IMR-90 (cell line): ENCODE measurements around the gene GALNT4. TPM values are rescaled to one million over a fixed set of nuclear protein-coding genes. Genes with fewer than 3 reads are reported as not detected.

Experiments
- ATAC-seq: fragments of 200-7000 bp; cut with Tn5 transposase; 2 replicates; pipeline ENCODE4 v1.9.1; 2020; ENCODE audit warnings: low read depth, mild to moderate bottlenecking, moderate library complexity
- BruUV-seq: library from RNA; stranded (reverse); fragments of 400-500 nt; replicated peaks from 2 replicates; lab custom pipeline; 2021; lab: Mats Ljungman, UMichigan
- CTCF ChIA-PET: fragments of 300-600 bp; formaldehyde crosslinking; extraction: SDS; loops from one replicate; lab custom pipeline; 2021; ENCODE audit warnings: antibody characterized with exemption; lab: Yijun Ruan, JAX
- POLR2A ChIA-PET: fragments of 300-600 bp; sonication (Branson Sonifier 250); formaldehyde crosslinking; loops from one replicate; lab custom pipeline; 2022; ENCODE audit warnings: antibody characterized with exemption; ENCODE audit not compliant: unreplicated experiment; lab: Charles Lee
- DNase-seq: peaks from one replicate; pipeline ENCODE4 v3.0.0; 2013
- H2AFZ ChIP-seq: replicated peaks from 2 replicates; pipeline ENCODE3; 2013; ENCODE audit warnings: low read length, mild to moderate bottlenecking; ENCODE audit not compliant: poor library complexity
- H2AK5ac ChIP-seq: 2 replicates; pipeline ENCODE4 v1.6.1; 2013; ENCODE audit warnings: low read depth, low read length, inconsistent platforms
- H2AK9ac ChIP-seq: replicated peaks from 2 replicates; pipeline ENCODE3; 2013; ENCODE audit warnings: mild to moderate bottlenecking, low read depth, low read length, moderate library complexity; ENCODE audit not compliant: poor library complexity
- H2BK120ac ChIP-seq: 2 replicates; pipeline ENCODE4 v1.6.1; 2013; ENCODE audit warnings: low read depth, low read length, inconsistent platforms
- H2BK15ac ChIP-seq: 3 replicates; pipeline ENCODE4 v1.6.1; 2013; ENCODE audit warnings: low read depth, low read length, inconsistent platforms
- H2BK20ac ChIP-seq: 2 replicates; pipeline ENCODE4 v1.6.1; 2013; ENCODE audit warnings: low read depth, mild to moderate bottlenecking, inconsistent platforms, low read length, moderate library complexity
- H2BK5ac ChIP-seq: 2 replicates; pipeline ENCODE4 v1.6.1; 2013; ENCODE audit warnings: mild to moderate bottlenecking, low read depth, low read length, inconsistent platforms; ENCODE audit not compliant: poor library complexity, severe bottlenecking
- H3K14ac ChIP-seq: replicated peaks from 2 replicates; pipeline ENCODE4 v1.6.1; 2013; ENCODE audit warnings: low read depth, low read length, inconsistent platforms
- H3K18ac ChIP-seq: 2 replicates; pipeline ENCODE4 v1.6.1; 2013; ENCODE audit warnings: low read depth, low read length, control low read depth
- H3K23ac ChIP-seq: 2 replicates; pipeline ENCODE4 v1.6.1; 2013; ENCODE audit warnings: low read depth, low read length, inconsistent platforms
- H3K27ac ChIP-seq: 2 replicates; pipeline ENCODE4 v1.5.1; 2013; ENCODE audit warnings: mild to moderate bottlenecking, control low read depth, low read length; ENCODE audit not compliant: insufficient read depth
- H3K27me3 ChIP-seq: 2 replicates; pipeline ENCODE4 v1.6.1; 2013; ENCODE audit warnings: low read length; ENCODE audit not compliant: control insufficient read depth, insufficient read depth
- H3K36me3 ChIP-seq: 2 replicates; pipeline ENCODE4 v1.6.1; 2013; ENCODE audit warnings: low read length, mixed read lengths; ENCODE audit not compliant: control insufficient read depth, insufficient read depth
- H3K4ac ChIP-seq: 2 replicates; pipeline ENCODE4 v1.6.1; 2013; ENCODE audit warnings: low read depth, low read length, inconsistent platforms
- H3K4me1 ChIP-seq: 2 replicates; pipeline ENCODE4 v1.6.1; 2013; ENCODE audit warnings: low read length, mixed read lengths; ENCODE audit not compliant: control insufficient read depth, insufficient read depth
- H3K4me2 ChIP-seq: 2 replicates; pipeline ENCODE4 v1.6.1; 2013; ENCODE audit warnings: low read depth, mild to moderate bottlenecking, control low read depth, low read length, moderate library complexity
- H3K4me3 ChIP-seq: 2 replicates; pipeline ENCODE4 v1.5.1; 2013; ENCODE audit warnings: low read depth, mild to moderate bottlenecking, control low read depth, low read length, moderate library complexity; ENCODE audit not compliant: insufficient read depth
- H3K56ac ChIP-seq: 2 replicates; pipeline ENCODE4 v1.6.1; 2013; ENCODE audit warnings: low read length, inconsistent platforms; ENCODE audit not compliant: insufficient read depth; ENCODE audit errors: extremely low read depth
- H3K79me1 ChIP-seq, 2 experiments: 2 replicates each; pipeline ENCODE4 v1.6.1; 2013; ENCODE audit warnings: low read length in 2 of 2, inconsistent platforms in 1 of 2, low read depth in 1 of 2
- H3K9ac ChIP-seq: 2 replicates; pipeline ENCODE4 v1.6.1; 2013; ENCODE audit warnings: low read depth, low read length, control low read depth
- H3K9me1 ChIP-seq: 2 replicates; pipeline ENCODE4 v1.6.1; 2013; ENCODE audit warnings: low read length, inconsistent platforms; ENCODE audit not compliant: insufficient read depth
- H3K9me3 ChIP-seq: 2 replicates; pipeline ENCODE4 v1.6.1; 2013; ENCODE audit warnings: low read length; ENCODE audit not compliant: control insufficient read depth, insufficient read depth
- H4K20me1 ChIP-seq: 2 replicates; pipeline ENCODE4 v1.6.1; 2013; ENCODE audit warnings: low read length, inconsistent platforms; ENCODE audit not compliant: insufficient read depth
- H4K5ac ChIP-seq: 2 replicates; pipeline ENCODE4 v1.6.1; 2013; ENCODE audit warnings: mild to moderate bottlenecking, low read depth, low read length, control low read depth
- H4K8ac ChIP-seq, 2 experiments: 2 replicates each; pipeline ENCODE4 v1.6.1; 2013; ENCODE audit warnings: low read depth in 2 of 2, low read length in 2 of 2, control low read depth in 1 of 2, inconsistent platforms in 1 of 2
- H4K91ac ChIP-seq: 2 replicates; pipeline ENCODE4 v1.6.1; 2013; ENCODE audit warnings: low read depth, low read length, inconsistent platforms; ENCODE audit not compliant: insufficient read depth
- BHLHE40 ChIP-seq: fragments of 150-350 bp; IDR thresholded peaks from 2 replicates; pipeline ENCODE4 v1.6.1; 2016; ENCODE audit warnings: mild to moderate bottlenecking, low read depth, low read length
- CEBPB ChIP-seq: IDR thresholded peaks from 2 replicates; pipeline ENCODE4 v1.6.1; 2012; ENCODE audit warnings: low read depth, low read length, improper control_type of control experiment
- CHD1 ChIP-seq: IDR thresholded peaks from 2 replicates; pipeline ENCODE4 v1.6.1; 2012; ENCODE audit warnings: low read depth, low read length, improper control_type of control experiment
- FOS ChIP-seq: fragments of 150-350 bp; IDR thresholded peaks from 2 replicates; pipeline ENCODE4 v1.6.1; 2016; ENCODE audit warnings: low read depth, low read length
- MAFK ChIP-seq: IDR thresholded peaks from 2 replicates; pipeline ENCODE4 v1.6.1; 2012; ENCODE audit warnings: low read depth, low read length, improper control_type of control experiment
- MAZ ChIP-seq: IDR thresholded peaks from 2 replicates; pipeline ENCODE4 v1.6.1; 2012; ENCODE audit warnings: low read depth, mild to moderate bottlenecking, low read length, improper control_type of control experiment, moderate library complexity, borderline replicate concordance
- MXI1 ChIP-seq: IDR thresholded peaks from 2 replicates; pipeline ENCODE4 v1.6.1; 2012; ENCODE audit warnings: low read depth, mild to moderate bottlenecking, low read length, moderate library complexity, borderline replicate concordance
- NFE2L2 ChIP-seq: fragments of 150-350 bp; IDR thresholded peaks from 2 replicates; pipeline ENCODE4 v1.6.1; 2016; ENCODE audit warnings: low read depth, mild to moderate bottlenecking, low read length
- RAD21 ChIP-seq: IDR thresholded peaks from 2 replicates; pipeline ENCODE4 v1.6.1; 2012; ENCODE audit warnings: low read length, improper control_type of control experiment
- RCOR1 ChIP-seq: IDR thresholded peaks from 2 replicates; pipeline ENCODE4 v1.6.1; 2012; ENCODE audit warnings: mild to moderate bottlenecking, low read length, improper control_type of control experiment; ENCODE audit not compliant: insufficient replicate concordance
- RFX5 ChIP-seq: IDR thresholded peaks from 2 replicates; pipeline ENCODE4 v1.8.0; 2012; ENCODE audit warnings: low read depth, mild to moderate bottlenecking, low read length, moderate library complexity
- SMC3 ChIP-seq: fragments of 150-350 bp; IDR thresholded peaks from 2 replicates; pipeline ENCODE4 v1.6.1; 2016; ENCODE audit warnings: low read depth, mild to moderate bottlenecking, antibody characterized with exemption, low read length, moderate library complexity
- USF2 ChIP-seq: fragments of 150-350 bp; IDR thresholded peaks from 2 replicates; pipeline ENCODE4 v1.6.1; 2017; ENCODE audit warnings: mild to moderate bottlenecking, antibody characterized with exemption, low read length, low read depth
- WGBS, 2 experiments: methylation state at CpG; one replicate each; pipeline versions ENCODE4 v1.1.5 to v1.1.7; 2013; ENCODE audit warnings: missing lambda C conversion rate in 2 of 2; ENCODE audit not compliant: insufficient read length in 1 of 2; ENCODE audit errors: extremely low coverage in 2 of 2; 5-methylcytosine and 5-hydroxymethylcytosine counted together
- dilution Hi-C: fragments of 300-500 bp; cut with HindIII; formaldehyde crosslinking; loops from one replicate; pipeline ENCODE4 v1.14.3; 2018; ENCODE audit warnings: low sequenced_read_pairs; ENCODE audit not compliant: unreplicated experiment
- in situ Hi-C: fragments of 300-500 bp; cut with MboI; formaldehyde crosslinking; loops from 3 replicates; pipeline ENCODE4 v1.14.3; 2019; ENCODE audit warnings: low sequenced_read_pairs, inconsistent platforms, mixed read lengths
- intact Hi-C: fragments of 100-400 bp; cut with micrococcal nuclease; formaldehyde crosslinking; loops from 2 replicates; pipeline ENCODE4 v1.10.0; 2022
- polyA plus RNA-seq, 3 experiments: library from polyadenylated mRNA; depleted of rRNA; stranded (reverse); fragments of >200 nt; gene quantifications; 2 replicates each; pipeline ENCODE4 v1.2.3, GENCODE V29; 2012; ENCODE audit warnings: low replicate concordance in 1 of 3
- total RNA-seq: library from RNA; depleted of rRNA; stranded (reverse); fragments of >200 nt; gene quantifications from 2 replicates; pipeline ENCODE4 v1.2.3, GENCODE V29; 2012
- TF ChIP-seq, protein P1 (sequence below): fragments of 150-350 bp; IDR thresholded peaks from 2 replicates; pipeline ENCODE4 v1.6.1; 2016; ENCODE audit warnings: low read depth, mild to moderate bottlenecking, low read length, moderate library complexity, borderline replicate concordance

GALNT4 gene
- total and polyA plus RNA-seq, 2 of the 4 experiments (the other 2 are of a cell fraction), result 2.6 to 9.0 TPM

DNA sequence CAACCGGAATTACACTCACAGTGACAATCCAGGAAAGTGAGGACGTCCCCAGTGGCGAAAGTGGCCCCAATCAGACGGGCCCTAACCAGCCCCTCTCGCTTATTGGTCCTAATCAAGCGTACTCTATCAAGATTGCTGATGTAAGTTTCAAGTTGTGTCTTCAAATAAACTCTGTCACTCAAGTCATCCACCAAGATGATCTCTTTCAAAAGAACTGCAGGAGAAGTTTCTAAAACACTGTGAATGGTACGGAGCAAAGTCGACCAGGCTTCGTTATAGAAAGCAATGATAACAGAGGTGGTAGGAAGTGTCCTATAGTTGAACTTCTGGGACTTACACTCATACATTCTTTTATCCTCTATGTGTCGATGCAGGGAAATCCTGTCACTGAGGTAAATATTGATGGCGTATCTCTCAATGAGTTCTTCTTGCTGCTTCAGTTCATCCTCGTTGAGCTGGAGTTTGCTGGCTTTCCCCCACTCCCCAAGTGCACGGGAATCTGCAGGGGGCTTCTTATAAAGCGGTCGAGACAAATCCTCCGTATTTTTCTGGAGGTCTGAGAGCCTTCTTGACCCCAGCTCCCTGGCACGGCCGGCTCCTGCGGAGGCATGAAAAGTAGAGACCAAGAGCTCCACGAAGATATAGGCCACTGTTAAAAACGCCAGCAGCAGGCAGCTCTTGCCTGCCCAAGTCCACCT lies 604 bp downstream of the GALNT4 start:
- CTCF ChIA-PET, result interaction anchor here (1.1 to 1.9 kb wide), 4 partner anchors 53 to 506 kb away, joined by 4 to 10 read pairs (median 5); no protein-coding TSS in a partner anchor
- TF ChIP-seq SMC3 (no peak), MXI1 (no peak), BHLHE40 (no peak), CHD1 (no peak), MAFK (no peak), FOS (no peak), USF2 (no peak), MAZ (no peak), RFX5 (no peak), CEBPB (no peak), RCOR1 (no peak), NFE2L2 (no peak), RAD21 (no peak)
- TF ChIP-seq, protein P1, sequence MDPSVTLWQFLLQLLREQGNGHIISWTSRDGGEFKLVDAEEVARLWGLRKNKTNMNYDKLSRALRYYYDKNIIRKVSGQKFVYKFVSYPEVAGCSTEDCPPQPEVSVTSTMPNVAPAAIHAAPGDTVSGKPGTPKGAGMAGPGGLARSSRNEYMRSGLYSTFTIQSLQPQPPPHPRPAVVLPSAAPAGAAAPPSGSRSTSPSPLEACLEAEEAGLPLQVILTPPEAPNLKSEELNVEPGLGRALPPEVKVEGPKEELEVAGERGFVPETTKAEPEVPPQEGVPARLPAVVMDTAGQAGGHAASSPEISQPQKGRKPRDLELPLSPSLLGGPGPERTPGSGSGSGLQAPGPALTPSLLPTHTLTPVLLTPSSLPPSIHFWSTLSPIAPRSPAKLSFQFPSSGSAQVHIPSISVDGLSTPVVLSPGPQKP, result no peak

More for the DNA sequence above, 604 bp downstream of the GALNT4 start:
- Histone ChIP-seq H2AFZ (peak overlapping the region; percentile 100), H3K23ac (peak overlapping the region; percentile 98; the same call in 1 of the 2 replicates), H2BK20ac (no peak overlapping the region; the same call in 1 of the 2 replicates), H2AK9ac (peak overlapping the region; percentile 80), H3K9ac (peak overlapping the region; percentile 95), H3K79me1 (peaks cover 28 to 29% of the 10 kb centered on the region in 2 experiments), H2BK15ac (peak overlapping the region; percentile 87; the same call in 2 of the 3 replicates), H3K9me1 (peaks cover 3% of the 10 kb centered on the region; the same call in 1 of the 2 replicates), H2BK5ac (peak overlapping the region; percentile 89), H3K4ac (peak overlapping the region; percentile 93), H3K56ac (peak overlapping the region; percentile 78), H4K91ac (peak overlapping the region; percentile 92), H3K14ac (peak overlapping the region; percentile 81), H3K4me3 (peak overlapping the region; percentile 88), H4K5ac (peak overlapping the region; percentile 2; the same call in 1 of the 2 replicates), H2AK5ac (no peak overlapping the region), H3K4me2 (peak overlapping the region; percentile 83), H3K36me3 (0 out of 2 replicates have a peak, but pooled peaks cover 2% of the 10 kb centered on the region), H3K27me3 (no peaks in the 10 kb centered on the region), H4K20me1 (peaks cover 3% of the 10 kb centered on the region; the same call in 1 of the 2 replicates), H2BK120ac (peak overlapping the region; percentile 74), H4K8ac (peak overlapping the region; percentile 87; a peak in 2 of 4 replicates), H3K4me1 (peaks cover 11% of the 10 kb centered on the region), H3K27ac (peak overlapping the region; percentile 90), H3K18ac (no peak overlapping the region; the same call in 1 of the 2 replicates), H3K9me3 (no peaks in the 10 kb centered on the region)
- BruUV-seq, result no TSS peak
- ATAC-seq (no peak), DNase-seq (no peak)
- in situ Hi-C loops, result loop anchor here (10.0 to 25.0 kb wide), 2 partner anchors 169 to 1387 kb away; partner anchors contain the start of genes CEP290, DUSP6 and TMTC3
- dilution Hi-C loops, result no loop called here
- POLR2A ChIA-PET, result no interaction called here
- WGBS, 2 experiments, result 33% methylated on average over 9 of the region's 21 CpGs; no CpG with 5 or more reads in 1 of the 2 experiments
- intact Hi-C loops, result loop anchor here (1.0 to 10.0 kb wide), 5 partner anchors 54 to 939 kb away; partner anchors contain the start of genes DUSP6 and KITLG
